ENCODE measurements around the gene ALG6.

ALG6 gene

GRCh38 chr1:63487336-63488065 lies 120.1 kb downstream of the ALG6 start:
- no peak for DNase-seq (ENCODE audit: low read depth in 3 of 3, low spot score in 1 of 3)
